MM.1S (cell line): ENCODE data around the gene ABITRAM.

Experiments used
- DNase-seq: peaks from one replicate; pipeline ENCODE4 v3.0.0-alpha.2; 2015
- H2AFZ ChIP-seq: fragments of 300-600 bp; sonication (generic); 2 replicates; pipeline ENCODE4 v1.6.0; 2016; ENCODE audit warnings: antibody characterized with exemption, low read length
- H3F3A ChIP-seq: fragments of 300-600 bp; sonication (generic); 2 replicates; pipeline ENCODE4 v1.6.1; 2016; ENCODE audit warnings: mild to moderate bottlenecking, antibody characterized with exemption, low read length, moderate library complexity, mixed read lengths; ENCODE audit not compliant: insufficient read depth
- H3K27ac ChIP-seq: fragments of 300-600 bp; sonication (generic); 2 replicates; pipeline ENCODE4 v1.5.1; 2016; ENCODE audit warnings: mild to moderate bottlenecking, low read length
- H3K27me3 ChIP-seq: fragments of 300-600 bp; sonication (generic); replicated peaks from 2 replicates; pipeline ENCODE4 v1.6.0; 2016; ENCODE audit warnings: low read length; ENCODE audit not compliant: insufficient read depth
- H3K36me3 ChIP-seq: fragments of 300-600 bp; sonication (generic); replicated peaks from 2 replicates; pipeline ENCODE4 v1.6.1; 2016; ENCODE audit warnings: mild to moderate bottlenecking, low read length, mixed read lengths; ENCODE audit not compliant: insufficient read depth
- H3K4me1 ChIP-seq: fragments of 300-600 bp; sonication (generic); 2 replicates; pipeline ENCODE4 v1.6.1; 2016; ENCODE audit warnings: low read length, mixed read lengths
- H3K4me2 ChIP-seq: fragments of 300-600 bp; sonication (generic); 2 replicates; pipeline ENCODE4 v1.6.0; 2016; ENCODE audit warnings: low read depth, low read length
- H3K4me3 ChIP-seq: fragments of 300-600 bp; sonication (generic); 2 replicates; pipeline ENCODE4 v1.5.1; 2016; ENCODE audit warnings: low read length, mixed read lengths
- H3K79me2 ChIP-seq: fragments of 300-600 bp; sonication (generic); 2 replicates; pipeline ENCODE4 v1.6.1; 2016; ENCODE audit warnings: mixed run types, low read length, mixed read lengths
- H3K9ac ChIP-seq: fragments of 300-600 bp; sonication (generic); 2 replicates; pipeline ENCODE4 v1.6.1; 2016; ENCODE audit warnings: low read length, mixed read lengths
- H3K9me2 ChIP-seq: fragments of 300-600 bp; sonication (generic); replicated peaks from 2 replicates; pipeline ENCODE4 v1.6.1; 2016; ENCODE audit warnings: mild to moderate bottlenecking, low read length, mixed read lengths; ENCODE audit not compliant: insufficient read depth
- H3K9me3 ChIP-seq: fragments of 300-600 bp; sonication (generic); replicated peaks from 2 replicates; pipeline ENCODE4 v1.6.1; 2016; ENCODE audit warnings: mild to moderate bottlenecking, low read length, mixed read lengths; ENCODE audit not compliant: insufficient read depth
- H4K20me1 ChIP-seq: fragments of 300-600 bp; sonication (generic); 2 replicates; pipeline ENCODE4 v1.6.1; 2016; ENCODE audit warnings: mild to moderate bottlenecking, low read length, moderate library complexity, mixed read lengths; ENCODE audit not compliant: insufficient read depth
- CTCF ChIP-seq: fragments of 300-600 bp; sonication (generic); IDR thresholded peaks from 2 replicates; pipeline ENCODE4 v1.5.1; 2016; ENCODE audit warnings: antibody characterized with exemption, low read length, mixed read lengths
- EZH2 ChIP-seq: fragments of 300-600 bp; sonication (generic); optimal IDR thresholded peaks from 2 replicates; pipeline ENCODE3; 2017; ENCODE audit warnings: low read depth, mild to moderate bottlenecking, antibody characterized with exemption, low read length, mixed read lengths
- EZH2phosphoT487 ChIP-seq: fragments of 300-600 bp; sonication (generic); IDR thresholded peaks from 2 replicates; pipeline ENCODE4 v1.6.1; 2018; ENCODE audit warnings: antibody characterized with exemption, low read length

ABITRAM gene

GRCh38 chr9:108972186-108972585, 38.0 kb downstream of the ABITRAM start:
- Histone ChIP-seq H3K27me3 (no peaks in the 10 kb centered on the region), H3K36me3 (no peaks in the 10 kb centered on the region), H3K4me1 (no peaks in the 10 kb centered on the region), H3K27ac (no peak overlapping the region), H3K4me2 (no peak overlapping the region), H3K9me2 (no peaks in the 10 kb centered on the region), H3K79me2 (no peaks in the 10 kb centered on the region), H2AFZ (no peak overlapping the region), H4K20me1 (no peaks in the 10 kb centered on the region), H3K4me3 (no peak overlapping the region), H3K9ac (no peak overlapping the region), H3K9me3 (no peaks in the 10 kb centered on the region), H3F3A (no peaks in the 10 kb centered on the region)
- TF ChIP-seq EZH2: no peak
- TF ChIP-seq EZH2phosphoT487: no peak
- no peak for TF ChIP-seq CTCF
- DNase-seq: no peak

GRCh38 chr9:108972626-108973209, 38.5 kb downstream of the ABITRAM start:
- H3K4me2 ChIP-seq: no peak overlapping the region
- H2AFZ ChIP-seq: no peak overlapping the region
- H3K27ac ChIP-seq: no peak overlapping the region
- H3K9ac ChIP-seq: no peak overlapping the region
- no peaks in the 10 kb centered on the region for H3F3A ChIP-seq
- H3K9me3 ChIP-seq: no peaks in the 10 kb centered on the region
- H3K4me3 ChIP-seq: no peak overlapping the region
- H3K36me3 ChIP-seq: no peaks in the 10 kb centered on the region
- no peak for TF ChIP-seq EZH2
- no peaks in the 10 kb centered on the region for H3K27me3 ChIP-seq
- DNase-seq: no peak
- H3K79me2 ChIP-seq: no peaks in the 10 kb centered on the region
- no peaks in the 10 kb centered on the region for H4K20me1 ChIP-seq
- H3K4me1 ChIP-seq: no peaks in the 10 kb centered on the region
- no peaks in the 10 kb centered on the region for H3K9me2 ChIP-seq

GRCh38 chr9:108973895-108974294, 39.7 kb downstream of the ABITRAM start:
- Histone ChIP-seq H3K4me3 (no peak overlapping the region), H3K36me3 (no peaks in the 10 kb centered on the region), H3K27me3 (no peaks in the 10 kb centered on the region), H3F3A (no peaks in the 10 kb centered on the region), H3K4me2 (no peak overlapping the region), H4K20me1 (no peaks in the 10 kb centered on the region), H3K9me2 (no peaks in the 10 kb centered on the region), H3K79me2 (no peaks in the 10 kb centered on the region), H3K9me3 (no peaks in the 10 kb centered on the region), H3K9ac (no peak overlapping the region), H3K4me1 (no peaks in the 10 kb centered on the region), H3K27ac (no peak overlapping the region), H2AFZ (no peak overlapping the region)
- TF ChIP-seq EZH2phosphoT487 (no peak), CTCF (no peak), EZH2 (no peak)
- DNase-seq: no peak

GRCh38 chr9:108978205-108978604, 44.0 kb downstream of the ABITRAM start:
- Histone ChIP-seq H3K4me1 (no peaks in the 10 kb centered on the region), H3K4me3 (no peak overlapping the region), H3K27me3 (no peaks in the 10 kb centered on the region), H3K36me3 (no peaks in the 10 kb centered on the region), H3K9ac (no peak overlapping the region), H3K79me2 (no peaks in the 10 kb centered on the region), H2AFZ (no peak overlapping the region), H3K27ac (no peak overlapping the region), H4K20me1 (no peaks in the 10 kb centered on the region), H3K4me2 (no peak overlapping the region), H3K9me3 (no peaks in the 10 kb centered on the region), H3K9me2 (no peaks in the 10 kb centered on the region), H3F3A (no peaks in the 10 kb centered on the region)
- no peak for DNase-seq
- TF ChIP-seq EZH2: no peak
- no peak for TF ChIP-seq EZH2phosphoT487
- no peak for TF ChIP-seq CTCF
